ENCODE results near the gene NAA25. TPM values are rescaled to one million over a fixed set of nuclear protein-coding genes. Genes with fewer than 3 reads are reported as not detected.
"Not testable (repeated sequence)": the region's sequence is repeated elsewhere in the genome, so short reads cannot be mapped to it uniquely, and the experiment has no call there.

NAA25 gene
- total RNA-seq, 2 donors from 2014 or later, result 22.3 to 22.8 TPM

- intact Hi-C loops (cut with DNase I), result loop anchor here in 1 of 2 donors (10.0 kb wide), 1 partner anchor 167 kb away; no protein-coding TSS in a partner anchor
- DNase-seq (ENCODE audit: low spot score), result no peak
Observed at GRCh38 chr12:112087851-112088250, 20.7 kb downstream of the NAA25 start.

GRCh38 chr12:112087055-112087850 is 21.3 kb downstream of the NAA25 start:
- DNase-seq (ENCODE audit: low spot score), result no peak
- intact Hi-C loops (cut with DNase I), result loop anchor here in 1 of 2 donors (10.0 kb wide), 1 partner anchor 168 kb away; no protein-coding TSS in a partner anchor

- no peak for DNase-seq (ENCODE audit: low spot score)
- intact Hi-C loops (cut with DNase I), result no loop called here
Observed at GRCh38 chr12:112066566-112066965, 42.0 kb downstream of the NAA25 start.

GRCh38 chr12:112063273-112063672 is 45.3 kb downstream of the NAA25 start:
- no peak for DNase-seq (ENCODE audit: low spot score)
- intact Hi-C loops (cut with DNase I), result no loop called here

- intact Hi-C loops (cut with DNase I), result no loop called here
- DNase-seq (ENCODE audit: low spot score), result no peak
Observed at GRCh38 chr12:112061137-112061536, 47.4 kb downstream of the NAA25 start.

GRCh38 chr12:112049351-112049750 is 59.2 kb downstream of the NAA25 start:
- no peak for DNase-seq (ENCODE audit: low spot score)
- intact Hi-C loops (cut with DNase I), result no loop called here

- intact Hi-C loops (cut with DNase I), result no loop called here
- no peak for DNase-seq (ENCODE audit: low spot score)
Observed at GRCh38 chr12:112046003-112046402, 62.6 kb downstream of the NAA25 start.

- DNase-seq (ENCODE audit: low spot score); intact Hi-C loops (cut with DNase I): not testable (repeated sequence)
Observed at GRCh38 chr12:112036614-112037013, 72.0 kb downstream of the NAA25 start.

GRCh38 chr12:112035219-112035785 is 73.3 kb downstream of the NAA25 start:
- intact Hi-C loops (cut with DNase I), result no loop called here
- no peak for DNase-seq (ENCODE audit: low spot score)

- intact Hi-C loops (cut with DNase I), result no loop called here
- DNase-seq (ENCODE audit: low spot score), result no peak
Observed at GRCh38 chr12:112032292-112032691, 76.3 kb downstream of the NAA25 start.

- intact Hi-C loops (cut with DNase I), result no loop called here
- DNase-seq (ENCODE audit: low spot score), result no peak
Observed at GRCh38 chr12:112031472-112031871, 77.1 kb downstream of the NAA25 start.

GRCh38 chr12:112029301-112029700 is 79.3 kb downstream of the NAA25 start:
- no peak for DNase-seq (ENCODE audit: low spot score)
- intact Hi-C loops (cut with DNase I), result no loop called here

GRCh38 chr12:112025808-112026375 is 82.7 kb downstream of the NAA25 start:
- intact Hi-C loops (cut with DNase I), result no loop called here
- no peak for DNase-seq (ENCODE audit: low spot score)

GRCh38 chr12:112023759-112024396 is 84.7 kb downstream of the NAA25 start:
- intact Hi-C loops (cut with DNase I), result no loop called here
- no peak for DNase-seq (ENCODE audit: low spot score)

GRCh38 chr12:112022241-112023016 is 86.2 kb downstream of the NAA25 start:
- intact Hi-C loops (cut with DNase I), result no loop called here

GRCh38 chr12:112020947-112021457 is 87.6 kb downstream of the NAA25 start:
- intact Hi-C loops (cut with DNase I), result no loop called here
- DNase-seq (ENCODE audit: low spot score), result no peak

More at GRCh38 chr12:112022241-112023016, 86.2 kb downstream of the NAA25 start:
- no peak for DNase-seq (ENCODE audit: low spot score)

- DNase-seq (ENCODE audit: low spot score), result no peak
- intact Hi-C loops (cut with DNase I), result loop anchor here in 1 of 2 donors (10.0 kb wide), 1 partner anchor 74 kb away; no protein-coding TSS in a partner anchor
Observed at GRCh38 chr12:112018571-112019237, 89.9 kb downstream of the NAA25 start.

GRCh38 chr12:112017041-112017440 is 91.5 kb downstream of the NAA25 start:
- no peak for DNase-seq (ENCODE audit: low spot score)
- intact Hi-C loops (cut with DNase I), result loop anchor here in 1 of 2 donors (10.0 kb wide), 1 partner anchor 72 kb away; no protein-coding TSS in a partner anchor
